ENCODE data around the gene NFIB. TPM values are rescaled to one million over a fixed set of nuclear protein-coding genes. Genes with fewer than 3 reads are reported as not detected.

NFIB gene
- total RNA-seq, 2 donors from 2014 or later = 5.3 to 14.1 TPM

DNA sequence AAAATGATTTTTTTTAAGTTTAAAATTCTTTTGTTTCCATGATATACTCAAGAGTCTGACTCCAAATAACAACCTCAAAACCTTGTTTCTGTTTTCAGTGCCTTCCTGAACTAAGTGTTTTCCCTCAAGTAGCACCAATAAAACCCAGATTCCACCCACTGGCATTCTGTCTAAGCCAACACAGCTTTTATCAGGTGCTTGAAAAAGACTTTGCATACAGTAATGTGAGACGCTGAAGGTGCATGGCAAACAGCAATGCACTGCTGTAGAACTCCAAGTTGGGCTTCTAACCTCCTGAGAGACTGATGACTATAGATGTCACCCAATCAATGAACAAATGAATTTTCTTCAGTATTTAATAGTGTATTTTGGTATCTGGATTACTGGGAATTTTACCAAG, 95.7 kb downstream of the NFIB start:
- H3K9me3 Mint-ChIP-seq = no peaks in the 10 kb centered on the region
- Histone ChIP-seq H3K36me3 (ENCODE audit: control insufficient read depth, insufficient read depth, low read length) (no peaks in the 10 kb centered on the region), H3K4me3 (ENCODE audit: low read length) (no peak overlapping the region), H3K4me1 (ENCODE audit: control insufficient read depth, insufficient read depth, low read length) (no peaks in the 10 kb centered on the region), H3K9ac (ENCODE audit: extremely low read depth, low read length, poor library complexity, severe bottlenecking) (no peak overlapping the region), H3K27me3 (ENCODE audit: control insufficient read depth, insufficient read depth, low read length, poor library complexity, severe bottlenecking) (no peaks in the 10 kb centered on the region), H3K9me3 (ENCODE audit: control insufficient read depth, low read length) (no peaks in the 10 kb centered on the region), H3K27ac (ENCODE audit: low read depth, low read length) (no peak overlapping the region)
- no peaks in the 10 kb centered on the region for H3K36me3 Mint-ChIP-seq (ENCODE audit: low read depth)
- peaks cover 3% of the 10 kb centered on the region for H3K27me3 Mint-ChIP-seq (ENCODE audit: insufficient read depth)
- H3K4me3 Mint-ChIP-seq = no peak overlapping the region
- no peak for DNase-seq
- 64 to 71% methylated on average over 1 of the region's 1 CpG for WGBS, 2 experiments (ENCODE audit: insufficient coverage in 1 of 2, insufficient read length in 1 of 2)
- TF ChIP-seq, protein P1, sequence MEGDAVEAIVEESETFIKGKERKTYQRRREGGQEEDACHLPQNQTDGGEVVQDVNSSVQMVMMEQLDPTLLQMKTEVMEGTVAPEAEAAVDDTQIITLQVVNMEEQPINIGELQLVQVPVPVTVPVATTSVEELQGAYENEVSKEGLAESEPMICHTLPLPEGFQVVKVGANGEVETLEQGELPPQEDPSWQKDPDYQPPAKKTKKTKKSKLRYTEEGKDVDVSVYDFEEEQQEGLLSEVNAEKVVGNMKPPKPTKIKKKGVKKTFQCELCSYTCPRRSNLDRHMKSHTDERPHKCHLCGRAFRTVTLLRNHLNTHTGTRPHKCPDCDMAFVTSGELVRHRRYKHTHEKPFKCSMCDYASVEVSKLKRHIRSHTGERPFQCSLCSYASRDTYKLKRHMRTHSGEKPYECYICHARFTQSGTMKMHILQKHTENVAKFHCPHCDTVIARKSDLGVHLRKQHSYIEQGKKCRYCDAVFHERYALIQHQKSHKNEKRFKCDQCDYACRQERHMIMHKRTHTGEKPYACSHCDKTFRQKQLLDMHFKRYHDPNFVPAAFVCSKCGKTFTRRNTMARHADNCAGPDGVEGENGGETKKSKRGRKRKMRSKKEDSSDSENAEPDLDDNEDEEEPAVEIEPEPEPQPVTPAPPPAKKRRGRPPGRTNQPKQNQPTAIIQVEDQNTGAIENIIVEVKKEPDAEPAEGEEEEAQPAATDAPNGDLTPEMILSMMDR (conservative IDR thresholded peaks at IDR 0.05) = no peak
- H3K4me1 Mint-ChIP-seq = peaks cover 20% of the 10 kb centered on the region
- H3K27ac Mint-ChIP-seq = no peak overlapping the region

DNA sequence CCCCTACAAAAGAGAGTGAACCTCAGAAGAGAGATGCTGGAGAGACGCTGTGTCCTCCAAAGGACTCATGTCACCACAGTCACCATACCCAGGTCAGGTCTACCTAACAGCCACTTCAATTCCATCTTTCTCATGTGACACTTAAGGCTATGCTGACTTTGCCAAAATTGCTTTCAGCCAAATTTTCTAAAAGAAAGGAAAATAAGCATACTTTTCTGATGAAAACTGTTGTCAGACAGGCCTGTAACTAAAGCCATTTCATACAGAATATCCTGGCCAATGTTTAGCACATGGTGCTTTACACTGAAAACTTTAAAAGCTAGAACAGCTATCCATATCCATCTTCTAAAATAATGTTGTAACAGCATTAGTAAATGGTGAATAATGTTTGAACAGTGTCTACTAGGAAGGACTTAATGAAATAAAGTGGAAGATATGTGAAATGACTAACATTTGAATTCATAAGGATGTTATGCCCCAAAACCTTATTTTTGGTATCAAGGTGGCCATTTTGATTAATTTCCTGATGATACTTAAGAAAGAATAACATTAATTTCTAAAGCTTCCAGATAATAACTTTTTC, 97.2 kb downstream of the NFIB start:
- Histone ChIP-seq H3K4me3 (ENCODE audit: low read length) (no peak overlapping the region), H3K9me3 (ENCODE audit: control insufficient read depth, low read length) (no peaks in the 10 kb centered on the region), H3K36me3 (ENCODE audit: control insufficient read depth, insufficient read depth, low read length) (no peaks in the 10 kb centered on the region), H3K27ac (ENCODE audit: low read depth, low read length) (no peak overlapping the region), H3K4me1 (ENCODE audit: control insufficient read depth, insufficient read depth, low read length) (no peaks in the 10 kb centered on the region), H3K27me3 (ENCODE audit: control insufficient read depth, insufficient read depth, low read length, poor library complexity, severe bottlenecking) (peaks cover 6% of the 10 kb centered on the region), H3K9ac (ENCODE audit: extremely low read depth, low read length, poor library complexity, severe bottlenecking) (no peak overlapping the region)
- H3K27me3 Mint-ChIP-seq (ENCODE audit: insufficient read depth) = peaks cover 3% of the 10 kb centered on the region
- no peaks in the 10 kb centered on the region for H3K36me3 Mint-ChIP-seq (ENCODE audit: low read depth)
- peaks cover 21% of the 10 kb centered on the region for H3K4me1 Mint-ChIP-seq
- no peak overlapping the region for H3K4me3 Mint-ChIP-seq
- H3K27ac Mint-ChIP-seq = no peak overlapping the region
- no peaks in the 10 kb centered on the region for H3K9me3 Mint-ChIP-seq
- DNase-seq = no peak
- TF ChIP-seq, protein P1 (conservative IDR thresholded peaks at IDR 0.05) = no peak
- 100% methylated on average over 1 of the region's 1 CpG; no CpG with 5 or more reads in 1 of the 2 experiments for WGBS, 2 experiments (ENCODE audit: insufficient coverage in 1 of 2, insufficient read length in 1 of 2)

DNA sequence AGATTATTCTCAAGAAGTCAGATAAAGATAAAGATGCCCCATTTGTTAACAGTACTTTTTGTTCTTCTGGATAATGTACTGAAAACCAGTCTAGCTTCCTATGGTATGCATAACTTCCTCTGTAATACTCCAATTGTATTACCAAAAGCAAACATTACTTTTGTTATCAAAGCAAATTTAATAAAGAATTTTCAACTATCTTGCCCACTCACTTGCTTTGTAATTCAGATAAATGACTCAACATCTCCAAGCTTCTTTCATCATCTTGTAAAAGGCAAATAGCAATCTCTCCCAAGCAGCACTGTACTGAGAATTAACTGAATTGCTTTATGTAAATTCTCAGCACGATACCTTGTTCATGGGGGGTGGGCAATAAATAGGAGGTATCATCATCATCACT, 98.3 kb downstream of the NFIB start:
- no peaks in the 10 kb centered on the region for H3K4me1 ChIP-seq (ENCODE audit: control insufficient read depth, insufficient read depth, low read length)
- Mint-ChIP-seq H3K36me3 (ENCODE audit: low read depth) (no peaks in the 10 kb centered on the region), H3K27ac (no peak overlapping the region), H3K27me3 (ENCODE audit: insufficient read depth) (peaks cover 3% of the 10 kb centered on the region), H3K9me3 (no peaks in the 10 kb centered on the region), H3K4me3 (no peak overlapping the region), H3K4me1 (peaks cover 21% of the 10 kb centered on the region)
- no peak overlapping the region for H3K9ac ChIP-seq (ENCODE audit: extremely low read depth, low read length, poor library complexity, severe bottlenecking)
- H3K4me3 ChIP-seq (ENCODE audit: low read length) = no peak overlapping the region
- H3K9me3 ChIP-seq (ENCODE audit: control insufficient read depth, low read length) = no peaks in the 10 kb centered on the region
- no peaks in the 10 kb centered on the region for H3K36me3 ChIP-seq (ENCODE audit: control insufficient read depth, insufficient read depth, low read length)
- H3K27me3 ChIP-seq (ENCODE audit: control insufficient read depth, insufficient read depth, low read length, poor library complexity, severe bottlenecking) = peaks cover 13% of the 10 kb centered on the region
- 60% methylated on average over 1 of the region's 1 CpG; no CpG with 5 or more reads in 1 of the 2 experiments for WGBS, 2 experiments (ENCODE audit: insufficient coverage in 1 of 2, insufficient read length in 1 of 2)
- TF ChIP-seq, protein P1 (conservative IDR thresholded peaks at IDR 0.05) = no peak
- no peak overlapping the region for H3K27ac ChIP-seq (ENCODE audit: low read depth, low read length)
- no peak for DNase-seq

Measured in endodermal cell (in vitro differentiated cells).